CMK (cell line): ENCODE measurements around the gene SYNE4.
A peak's percentile ranks its signal among the peaks of the same experiment; 100 is the strongest.
"Not testable (repeated sequence)": the region's sequence is repeated elsewhere in the genome, so short reads cannot be mapped to it uniquely, and the experiment has no call there.

Source experiments
- DNase-seq: peaks from one replicate; pipeline ENCODE4 v3.0.0-alpha.2; 2010; ENCODE audit warnings: low read depth

Gene SYNE4

DNA sequence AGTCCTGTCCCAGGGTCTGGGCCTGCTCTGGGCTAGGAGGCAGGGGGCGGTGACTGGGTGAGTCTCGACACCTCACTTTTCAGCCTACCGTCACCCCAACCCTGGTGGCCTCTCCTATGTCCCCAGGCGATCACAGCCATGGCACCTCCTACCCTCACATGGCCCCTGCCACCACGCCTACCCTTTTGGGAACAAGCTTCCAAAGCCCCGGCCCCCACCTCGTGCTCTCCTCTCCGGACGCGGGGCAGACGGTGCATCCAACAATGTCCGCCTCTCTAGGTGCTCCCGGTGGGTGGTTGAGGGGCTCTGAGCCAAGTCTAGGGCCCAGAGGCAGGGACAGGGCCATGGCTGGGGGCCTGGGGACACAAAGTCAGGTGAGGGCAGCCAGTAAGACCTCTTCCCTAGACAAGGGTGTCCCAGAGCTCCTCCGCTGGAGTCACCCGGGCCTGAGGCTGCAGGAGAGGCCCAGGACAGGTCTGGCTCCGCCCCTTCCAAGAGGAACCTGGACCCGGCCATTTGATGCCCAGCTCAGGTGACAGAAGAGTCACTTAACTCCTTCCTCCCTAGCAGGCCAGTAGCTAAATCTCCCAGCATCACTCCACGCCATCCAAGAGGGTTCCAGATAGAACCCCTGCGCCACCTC lies at the start of gene SYNE4:
Gene SYNE4 (minus strand): TSS at position 478 of the 643 bp plus-strand sequence. CDS start 132 bp downstream, at position 346.
- DNase-seq = no peak

GRCh38 chr19:36054733-36055686 lies 46.4 kb upstream of the SYNE4 start, which contains the start of gene WDR62:
WDR62 (plus strand) TSS chr19:36054897; CDS start chr19:36054972, 75 bp downstream.
- DNase-seq = peak; percentile 71

DNA sequence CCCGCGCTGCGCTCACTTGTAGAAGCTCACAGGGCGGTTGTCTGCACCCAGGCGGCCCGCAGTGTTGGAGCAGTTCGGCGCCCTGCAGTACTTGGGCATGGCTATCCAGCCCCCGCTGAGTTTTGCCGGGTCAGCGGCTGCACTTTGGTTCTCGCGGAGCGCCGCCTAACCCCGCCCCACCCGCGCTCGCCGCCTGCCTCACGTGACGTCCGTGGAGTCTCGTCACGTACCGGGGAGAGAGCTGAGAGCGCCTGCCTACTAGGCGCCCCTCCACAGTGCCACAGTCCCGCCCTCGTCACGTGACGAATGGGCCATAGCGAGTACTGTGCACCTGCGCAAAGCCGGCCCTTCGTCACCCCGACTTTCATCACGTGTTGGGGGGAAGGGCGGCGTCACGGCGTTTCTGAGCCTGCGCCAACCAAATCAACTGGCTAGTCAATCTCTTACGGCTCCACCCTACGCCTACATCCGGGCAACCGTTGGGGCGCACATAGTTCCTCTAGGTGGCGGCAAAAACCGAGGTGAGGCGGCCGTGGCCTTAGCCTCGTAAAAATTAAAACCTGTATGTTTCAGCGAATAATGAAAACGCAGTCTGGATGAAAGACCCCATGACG lies 45.6 kb upstream of the SYNE4 start, which contains the start of gene THAP8:
Gene THAP8 (minus strand): TSS at position 167 of the 614 bp plus-strand sequence. CDS start 68 bp downstream, at position 99.
- DNase-seq = peak; percentile 98

DNA sequence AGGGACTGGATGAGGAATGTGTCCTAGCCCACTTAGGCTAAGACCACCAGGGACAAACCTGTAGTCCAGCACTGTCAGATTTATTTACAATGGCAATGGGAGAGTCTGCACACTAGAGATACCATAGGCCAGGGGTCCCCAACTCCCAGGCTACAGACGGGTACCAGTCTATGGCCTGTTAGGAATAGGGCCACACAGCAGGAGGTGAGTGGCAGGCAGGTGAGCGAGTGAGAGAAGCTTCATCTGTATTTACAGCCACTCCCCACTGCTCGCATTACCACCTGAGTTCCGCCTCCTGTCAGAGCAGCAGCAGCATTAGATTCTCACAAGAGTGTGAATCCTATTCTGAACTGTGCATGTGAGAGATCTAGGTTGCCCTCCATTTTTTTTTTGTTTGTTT lies 43.0 kb upstream of the SYNE4 start:
- no peak for DNase-seq

DNA sequence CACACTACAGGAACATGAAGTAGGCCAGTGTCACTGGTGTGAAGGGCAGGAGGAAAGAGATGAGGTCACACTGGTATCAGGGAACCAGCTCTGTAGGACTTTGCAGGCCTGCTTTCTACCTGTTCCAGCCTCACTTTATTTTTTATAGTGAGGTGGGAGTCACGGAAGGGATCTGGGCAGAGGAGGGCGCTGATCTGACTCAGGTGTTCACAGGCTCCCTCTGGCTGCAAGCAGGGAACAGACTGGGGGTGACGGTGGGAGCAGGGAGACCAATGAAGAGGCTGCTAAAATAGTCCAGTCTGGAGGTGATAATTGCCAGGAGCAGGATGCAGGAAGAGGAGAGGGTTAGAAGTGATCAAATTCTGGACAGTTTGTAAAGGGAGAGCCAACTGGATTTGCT lies 42.6 kb upstream of the SYNE4 start:
- no peak for DNase-seq

DNA sequence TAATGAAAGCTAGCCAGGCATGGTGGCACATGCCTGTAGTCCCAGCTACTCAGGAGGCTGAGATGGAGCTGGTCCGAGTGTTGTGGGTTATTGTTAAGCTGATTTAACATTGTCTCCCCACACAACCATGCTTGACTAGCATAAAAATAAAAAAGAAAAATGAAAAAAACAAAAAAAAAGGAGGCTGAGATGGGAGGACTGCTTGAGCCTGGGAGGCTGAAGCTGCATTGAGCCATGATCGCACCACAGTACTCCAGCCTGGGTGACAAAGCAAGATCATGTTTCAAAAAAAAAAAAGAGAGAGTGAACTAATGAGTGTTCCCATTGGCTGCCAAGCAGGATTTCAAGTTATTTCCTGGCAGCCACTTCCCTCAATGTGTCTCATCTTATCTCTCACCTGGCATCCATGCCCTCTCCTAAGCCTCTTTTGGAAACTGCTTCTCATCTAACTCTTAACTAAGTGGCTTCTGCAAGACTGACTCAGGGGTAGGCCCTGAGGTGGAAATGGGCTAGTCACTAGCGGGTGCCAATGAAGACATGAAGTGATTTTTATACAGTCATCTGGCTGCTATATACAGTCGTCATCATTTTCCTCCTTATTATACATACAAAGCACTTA lies 40.6 kb upstream of the SYNE4 start:
- no peak for DNase-seq

DNA sequence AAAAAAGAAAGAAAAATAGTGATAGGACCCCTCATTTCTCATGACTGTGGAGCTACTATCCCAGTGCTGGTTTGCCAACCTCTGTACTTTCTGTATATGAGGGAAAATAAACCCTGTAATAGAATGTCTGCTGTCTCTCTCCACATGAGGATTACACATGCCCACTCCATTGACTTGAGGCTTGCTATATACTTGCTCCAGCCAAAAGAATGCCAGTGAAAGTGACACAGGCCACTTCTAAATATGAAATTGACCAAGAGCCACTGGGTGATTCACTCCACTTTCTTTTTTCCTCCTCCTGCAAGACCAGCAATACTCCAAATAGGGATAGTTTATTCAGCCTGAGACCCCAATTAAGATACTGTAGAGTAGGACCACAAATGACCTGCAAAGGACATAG lies 39.2 kb upstream of the SYNE4 start:
- no peak for DNase-seq

DNA sequence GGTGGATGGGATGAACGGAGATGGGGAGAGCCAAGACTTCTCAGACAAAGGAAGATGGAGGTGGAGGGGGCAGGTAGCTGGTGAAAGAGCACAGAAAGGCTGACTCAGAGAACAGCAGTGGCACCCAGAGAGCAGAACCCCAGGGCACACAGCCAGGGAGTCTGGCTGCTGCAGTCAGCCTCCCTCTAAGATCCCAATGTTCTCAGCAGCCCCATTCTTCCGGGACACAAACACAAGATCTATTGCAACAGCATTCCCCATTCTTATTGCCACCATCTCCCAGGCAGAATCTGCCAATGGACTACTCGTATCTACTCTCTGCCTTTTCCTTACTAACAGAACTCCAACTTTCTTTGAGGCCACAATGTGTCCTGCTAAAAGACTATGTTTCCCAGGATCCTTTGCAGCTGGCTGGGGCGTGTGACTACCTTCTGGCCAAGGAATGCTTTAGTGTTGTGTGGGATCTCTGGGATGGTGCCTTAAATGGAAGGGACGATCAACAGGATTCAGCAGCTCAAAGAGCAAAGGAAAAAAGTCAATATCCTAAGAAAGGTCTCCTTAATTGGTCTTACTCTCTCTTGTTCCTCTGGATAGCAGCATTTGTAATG lies 37.9 kb upstream of the SYNE4 start:
- no peak for DNase-seq

- DNase-seq = no peak
These were observed 35.3 kb upstream of the SYNE4 start for GRCh38 chr19:36043952-36044351.

GRCh38 chr19:36041831-36042230 lies 33.2 kb upstream of the SYNE4 start:
- DNase-seq = no peak

- DNase-seq = not testable (repeated sequence)
These were observed 32.5 kb upstream of the SYNE4 start for GRCh38 chr19:36041092-36041491.

GRCh38 chr19:36040495-36040894 lies 31.9 kb upstream of the SYNE4 start:
- no peak for DNase-seq

GRCh38 chr19:36032251-36033104 lies 23.9 kb upstream of the SYNE4 start, which contains the start of gene CLIP3:
CLIP3 (minus strand) TSS chr19:36032873; CDS start chr19:36032357, 516 bp downstream.
- DNase-seq = no peak

- no peak for DNase-seq
These were observed 22.7 kb upstream of the SYNE4 start for GRCh38 chr19:36031308-36031707.

DNA sequence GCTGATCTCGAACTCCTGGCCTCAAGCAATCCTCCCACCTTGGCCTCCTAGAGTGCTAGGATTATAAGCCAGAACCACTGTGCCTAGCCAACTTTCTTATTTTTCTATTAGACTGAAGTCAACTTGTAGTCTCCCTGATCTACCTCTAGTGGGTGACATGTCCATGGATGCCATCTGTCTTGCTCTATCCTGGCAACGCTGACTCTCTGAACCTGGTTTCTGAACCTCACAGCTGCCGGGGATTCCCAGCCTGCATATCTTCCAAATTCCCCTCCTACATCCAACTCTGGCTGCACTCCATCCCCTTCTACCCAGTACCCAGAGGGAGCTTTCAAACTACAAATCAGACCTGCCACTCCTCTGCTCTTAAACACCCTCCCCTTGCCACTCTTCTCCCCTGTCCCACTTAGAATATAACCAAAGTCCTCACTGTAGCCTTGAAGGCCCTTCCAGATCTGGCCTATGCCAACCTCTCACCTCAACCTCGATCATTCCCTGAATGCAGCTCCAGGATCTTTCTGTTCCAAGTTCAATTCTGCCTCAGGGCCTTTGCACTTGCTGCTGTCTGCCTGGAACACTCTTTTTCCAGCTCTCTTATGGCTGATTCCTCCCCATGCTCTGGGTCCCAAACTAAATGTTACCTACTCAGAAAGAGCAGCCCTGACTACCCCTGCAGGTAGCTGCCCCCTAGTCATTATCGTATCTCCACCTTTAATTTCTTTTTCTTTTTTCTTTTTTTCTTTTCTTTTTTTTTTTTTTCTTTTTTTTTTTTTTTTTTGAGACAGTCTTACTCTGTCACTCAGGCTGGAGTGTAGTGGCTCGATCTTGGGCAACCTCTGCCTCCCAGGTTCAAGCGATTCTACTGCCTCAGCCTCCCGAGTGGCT lies 21.9 kb upstream of the SYNE4 start:
- DNase-seq = no peak

- DNase-seq = no peak
These were observed 19.9 kb upstream of the SYNE4 start for GRCh38 chr19:36028313-36029041.

GRCh38 chr19:36027696-36028095 lies 19.1 kb upstream of the SYNE4 start:
- DNase-seq = no peak

- no peak for DNase-seq
These were observed 17.7 kb upstream of the SYNE4 start for GRCh38 chr19:36026091-36026876.
